GM12878 (cell line): Measurements from ENCODE around the gene TINCR. TPM values are rescaled to one million over a fixed set of nuclear protein-coding genes. Genes with fewer than 3 reads are reported as not detected.

Source experiments
- ATAC-seq: fragments of 200-7000 bp; cut with Tn5 transposase; 3 replicates; pipeline ENCODE4 v1.9.1; 2020; ENCODE audit warnings: mild to moderate bottlenecking, moderate library complexity
- BruUV-seq: library from RNA; stranded (reverse); fragments of 400-500 nt; replicated peaks from 2 replicates; lab custom pipeline; 2021; lab: Mats Ljungman, UMichigan
- CTCF ChIA-PET: fragments of 300-600 bp; sonication (Branson Sonifier 250); formaldehyde crosslinking; extraction: SDS; loops from one replicate; lab custom pipeline; 2021; ENCODE audit warnings: inconsistent platforms; lab: Yijun Ruan, JAX
- POLR2A ChIA-PET: fragments of 350-600 bp; formaldehyde crosslinking; extraction: SDS; loops from one replicate; lab custom pipeline; 2021; ENCODE audit warnings: inconsistent platforms; lab: Charles Lee
- RAD21 ChIA-PET: fragments of 300-600 bp; sonication (Branson Sonifier 250); formaldehyde crosslinking; loops from one replicate; lab custom pipeline; 2023; ENCODE audit warnings: antibody characterized with exemption; ENCODE audit not compliant: unreplicated experiment; lab: Charles Lee
- SMC1A ChIA-PET: fragments of 300-600 bp; sonication (Branson Sonifier 250); formaldehyde crosslinking; loops from one replicate; lab custom pipeline; 2023; ENCODE audit not compliant: unreplicated experiment, uncharacterized antibody; lab: Charles Lee
- DNase-seq: peaks from one replicate; pipeline ENCODE4 v3.0.0-alpha.2; 2011; ENCODE audit warnings: low read depth, low spot score
- FAIRE-seq: peaks from 3 replicates; lab custom pipeline; 2011; peaks lifted over from hg19 to GRCh38; lab: Jason Lieb, UNC
- H2AFZ ChIP-seq: 2 replicates; pipeline ENCODE4 v1.6.0; 2011; ENCODE audit warnings: low read depth, low read length, control low read depth; ENCODE audit not compliant: control insufficient read depth
- H3K27ac ChIP-seq: 2 replicates; pipeline ENCODE4 v1.5.1; 2011; ENCODE audit warnings: control low read depth; ENCODE audit not compliant: control insufficient read depth, insufficient read depth
- H3K27me3 ChIP-seq, 2 experiments: replicated peaks in 1 of 2; 2 replicates each; pipeline versions ENCODE4 v1.6.0 to v1.6.1; 2011; ENCODE audit warnings: low read length in 1 of 2; ENCODE audit not compliant: control insufficient read depth in 2 of 2, insufficient read depth in 2 of 2
- H3K36me3 ChIP-seq, 2 experiments: 2 replicates each; pipeline ENCODE4 v1.5.1; 2011; ENCODE audit warnings: low read length in 1 of 2; ENCODE audit not compliant: control insufficient read depth in 2 of 2, insufficient read depth in 2 of 2
- H3K4me1 ChIP-seq: 2 replicates; pipeline ENCODE4 v1.6.1; 2011; ENCODE audit warnings: mild to moderate bottlenecking, low read length, moderate library complexity, mixed read lengths; ENCODE audit not compliant: control insufficient read depth, insufficient read depth
- H3K4me2 ChIP-seq: 2 replicates; pipeline ENCODE4 v1.6.0; 2011; ENCODE audit warnings: control low read depth; ENCODE audit not compliant: control insufficient read depth, insufficient read depth
- H3K4me3 ChIP-seq: fragments of 200-600 bp; sonication (generic); 2 replicates; pipeline ENCODE4 v1.5.1; 2016
- H3K79me2 ChIP-seq: 2 replicates; pipeline ENCODE4 v1.6.0; 2011; ENCODE audit warnings: low read length; ENCODE audit not compliant: control insufficient read depth, insufficient read depth
- H3K9ac ChIP-seq: 2 replicates; pipeline ENCODE4 v1.8.0; 2011; ENCODE audit warnings: low read length, control low read depth, mixed read lengths; ENCODE audit not compliant: control insufficient read depth, insufficient read depth
- H3K9me3 ChIP-seq: replicated peaks from 3 replicates; pipeline ENCODE4 v1.5.1; 2011; ENCODE audit warnings: mild to moderate bottlenecking, low read length; ENCODE audit not compliant: control insufficient read depth, insufficient read depth
- H4K20me1 ChIP-seq: 2 replicates; pipeline ENCODE4 v1.6.0; 2011; ENCODE audit not compliant: control insufficient read depth, insufficient read depth
- DPF2 ChIP-seq: fragments of 450-650 bp; IDR thresholded peaks from 2 replicates; pipeline ENCODE4 v1.6.1; 2017; ENCODE audit warnings: mild to moderate bottlenecking
- HDGF ChIP-seq: fragments of 450-650 bp; IDR thresholded peaks from 2 replicates; pipeline ENCODE4 v1.6.1; 2016; ENCODE audit warnings: antibody characterized with exemption
- IRF4 ChIP-seq: IDR thresholded peaks from 2 replicates; pipeline ENCODE4 v1.6.1; 2011; ENCODE audit warnings: low read depth, low read length
- LARP7 ChIP-seq: fragments of 450-650 bp; IDR thresholded peaks from 2 replicates; pipeline ENCODE4 v1.6.1; 2017; ENCODE audit warnings: mild to moderate bottlenecking
- MEF2B ChIP-seq: fragments of 450-650 bp; IDR thresholded peaks from 2 replicates; pipeline ENCODE4 v1.6.1; 2018; ENCODE audit warnings: mild to moderate bottlenecking, moderate library complexity; ENCODE audit not compliant: partially characterized antibody, poor library complexity, severe bottlenecking
- NKRF ChIP-seq: fragments of 450-650 bp; conservative IDR thresholded peaks from 2 replicates; pipeline ENCODE4 v1.6.1; 2017; ENCODE audit warnings: mild to moderate bottlenecking, moderate library complexity
- NRF1 ChIP-seq: conservative IDR thresholded peaks from 2 replicates; pipeline ENCODE4 v1.6.1; 2011; ENCODE audit warnings: mild to moderate bottlenecking, low read depth, low read length, improper control_type of control experiment
- PAX8 ChIP-seq: fragments of 450-650 bp; IDR thresholded peaks from 2 replicates; pipeline ENCODE4 v1.6.1; 2017; ENCODE audit warnings: mild to moderate bottlenecking, moderate library complexity
- RB1 ChIP-seq: fragments of 450-650 bp; formaldehyde crosslinking; IDR thresholded peaks from 2 replicates; pipeline ENCODE4 v1.6.1; 2017; ENCODE audit warnings: mild to moderate bottlenecking, borderline replicate concordance
- RUNX3 ChIP-seq: IDR thresholded peaks from 2 replicates; pipeline ENCODE4 v1.6.1; 2012; ENCODE audit warnings: low read length, inconsistent platforms
- SIN3A ChIP-seq: IDR thresholded peaks from 2 replicates; pipeline ENCODE4 v1.6.1; 2012; ENCODE audit warnings: low read depth, low read length, improper control_type of control experiment
- SUPT20H ChIP-seq: IDR thresholded peaks from 2 replicates; pipeline ENCODE4 v1.6.1; 2011; ENCODE audit warnings: low read depth, mild to moderate bottlenecking, low read length, moderate library complexity, borderline replicate concordance; ENCODE audit not compliant: control insufficient read depth
- TARDBP ChIP-seq: IDR thresholded peaks from 2 replicates; pipeline ENCODE4 v1.6.1; 2016; ENCODE audit warnings: borderline replicate concordance
- TCF3 ChIP-seq: IDR thresholded peaks from 2 replicates; pipeline ENCODE4 v1.6.1; 2012; ENCODE audit warnings: low read depth, mild to moderate bottlenecking, low read length, borderline replicate concordance; ENCODE audit not compliant: insufficient read depth
- ZNF217 ChIP-seq: fragments of 450-650 bp; IDR thresholded peaks from 2 replicates; pipeline ENCODE4 v1.6.1; 2017; ENCODE audit warnings: antibody characterized with exemption, mild to moderate bottlenecking
- WGBS: methylation state at CpG from one replicate; pipeline ENCODE4 v1.1.6; 2016; ENCODE audit warnings: low lambda C conversion rate; ENCODE audit not compliant: insufficient replicate concordance, insufficient coverage; ENCODE audit errors: missing lambda C conversion rate; 5-methylcytosine and 5-hydroxymethylcytosine counted together
- in situ Hi-C: fragments of 300-500 bp; cut with MboI; formaldehyde crosslinking; loops from 9 replicates; pipeline ENCODE4 v1.14.3; 2018; ENCODE audit warnings: mixed read lengths
- intact Hi-C: fragments of 100-400 bp; cut with micrococcal nuclease; formaldehyde crosslinking; loops from one replicate; pipeline ENCODE4 v1.14.2; 2022; ENCODE audit not compliant: unreplicated experiment
- polyA plus RNA-seq, 11 experiments: library from polyadenylated mRNA; depleted of rRNA in 4 of 11; unstranded in 6 of 11; stranded (reverse) in 5 of 11; fragments of >200 nt; fragmentation: Nextera tagmentation in 4 of 11; fragmentation: Illumina TruSeq in 1 of 11; extraction: Ambion mirVana in 4 of 11; extraction: Trizol in 1 of 11; gene quantifications; 1 replicate in 1 of 11; 2 replicates in 10 of 11; pipeline versions ENCODE4 v1.2.1 to v1.2.3, GENCODE V29; 2011 to 2016; ENCODE audit warnings: inconsistent platforms in 2 of 11, missing spikeins in 2 of 11, low read depth in 1 of 11
- total RNA-seq, 4 experiments: library from RNA; depleted of rRNA in 3 of 4; stranded (reverse); fragments of >200 nt in 3 of 4; fragmentation: Illumina TruSeq in 1 of 4; extraction: Trizol in 1 of 4; gene quantifications; 2 replicates each; pipeline versions ENCODE4 v1.2.1 to v1.2.3, GENCODE V29; 2013 to 2021
- TF ChIP-seq, protein P1 (sequence below): fragments of 450-650 bp; IDR thresholded peaks from 2 replicates; pipeline ENCODE4 v1.6.1; 2018; ENCODE audit warnings: mild to moderate bottlenecking, low read depth, moderate library complexity; ENCODE audit not compliant: partially characterized antibody
- TF ChIP-seq, protein P2 (sequence below): IDR thresholded peaks from 2 replicates; pipeline ENCODE4 v1.6.1; 2011; ENCODE audit warnings: borderline replicate concordance, low read depth, mild to moderate bottlenecking, moderate library complexity, mixed read lengths, low read length; ENCODE audit not compliant: insufficient read depth; ENCODE audit errors: extremely low read length

The TINCR gene
- total and polyA plus RNA-seq, 10 of the 15 experiments (the other 5 are each of a cell fraction or from before 2014, with no cell fraction given) = 0.02 to 0.36 (median 0.06) TPM; not detected in 3

DNA sequence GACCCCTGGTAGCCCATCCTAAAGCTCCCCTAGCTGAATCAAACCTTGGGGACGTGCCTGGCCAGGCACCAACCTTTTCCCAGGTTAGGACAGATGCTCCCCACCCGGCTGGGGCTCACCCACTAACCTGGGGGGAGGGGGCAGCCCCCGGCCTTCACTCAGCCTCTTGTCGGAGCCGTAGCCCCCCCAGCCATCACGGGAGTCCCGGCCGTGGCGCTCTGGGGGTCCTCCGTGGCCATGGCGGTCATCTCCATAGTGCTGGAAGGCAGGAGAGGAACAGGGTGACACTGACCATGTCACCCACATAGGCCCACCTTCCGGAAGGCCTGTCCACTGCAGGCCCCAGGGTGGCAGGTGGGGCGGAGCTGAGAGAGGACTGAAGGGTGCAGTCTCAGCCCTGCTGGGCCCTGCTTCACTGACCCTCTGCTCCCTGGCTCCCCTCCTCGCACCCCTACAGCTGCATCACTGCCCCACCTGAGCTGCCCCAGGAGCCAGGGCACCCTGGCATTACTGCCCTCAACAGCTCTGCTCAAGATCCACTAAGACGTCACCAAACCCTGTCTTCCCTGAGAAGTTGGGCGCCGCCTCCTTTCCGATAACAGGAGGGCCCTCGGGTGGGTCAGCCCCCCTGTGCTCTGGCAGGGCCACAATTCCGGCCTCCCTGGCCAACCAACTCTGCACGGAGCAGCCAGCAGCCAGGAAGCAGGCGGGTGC is 22.6 kb upstream of the TINCR start:
- WGBS = 95% methylated on average over 22 of the region's 22 CpGs
- in situ Hi-C loops = no loop called here
- no peak for DNase-seq
- SMC1A ChIA-PET = no interaction called here
- no peak for ATAC-seq
- Histone ChIP-seq H3K9ac (no peak overlapping the region), H2AFZ (no peak overlapping the region), H3K27ac (no peak overlapping the region), H3K4me3 (no peak overlapping the region), H3K4me2 (no peak overlapping the region), H3K9me3 (no peaks in the 10 kb centered on the region), H3K27me3 (no peaks in the 10 kb centered on the region), H3K79me2 (no peaks in the 10 kb centered on the region), H3K36me3 (peaks cover 26 to 64% of the 10 kb centered on the region in 2 experiments), H3K4me1 (peaks cover 5% of the 10 kb centered on the region), H4K20me1 (peaks cover 3% of the 10 kb centered on the region; the same call in 1 of the 2 replicates)
- no peak for FAIRE-seq
- intact Hi-C loops = no loop called here
- POLR2A ChIA-PET = no interaction called here
- CTCF ChIA-PET = interaction anchor here (1.1 kb wide), 1 partner anchor 11 kb away, joined by 3 read pairs; no protein-coding TSS in a partner anchor
- RAD21 ChIA-PET = no interaction called here
- BruUV-seq = no TSS peak
- TF ChIP-seq, protein P1, sequence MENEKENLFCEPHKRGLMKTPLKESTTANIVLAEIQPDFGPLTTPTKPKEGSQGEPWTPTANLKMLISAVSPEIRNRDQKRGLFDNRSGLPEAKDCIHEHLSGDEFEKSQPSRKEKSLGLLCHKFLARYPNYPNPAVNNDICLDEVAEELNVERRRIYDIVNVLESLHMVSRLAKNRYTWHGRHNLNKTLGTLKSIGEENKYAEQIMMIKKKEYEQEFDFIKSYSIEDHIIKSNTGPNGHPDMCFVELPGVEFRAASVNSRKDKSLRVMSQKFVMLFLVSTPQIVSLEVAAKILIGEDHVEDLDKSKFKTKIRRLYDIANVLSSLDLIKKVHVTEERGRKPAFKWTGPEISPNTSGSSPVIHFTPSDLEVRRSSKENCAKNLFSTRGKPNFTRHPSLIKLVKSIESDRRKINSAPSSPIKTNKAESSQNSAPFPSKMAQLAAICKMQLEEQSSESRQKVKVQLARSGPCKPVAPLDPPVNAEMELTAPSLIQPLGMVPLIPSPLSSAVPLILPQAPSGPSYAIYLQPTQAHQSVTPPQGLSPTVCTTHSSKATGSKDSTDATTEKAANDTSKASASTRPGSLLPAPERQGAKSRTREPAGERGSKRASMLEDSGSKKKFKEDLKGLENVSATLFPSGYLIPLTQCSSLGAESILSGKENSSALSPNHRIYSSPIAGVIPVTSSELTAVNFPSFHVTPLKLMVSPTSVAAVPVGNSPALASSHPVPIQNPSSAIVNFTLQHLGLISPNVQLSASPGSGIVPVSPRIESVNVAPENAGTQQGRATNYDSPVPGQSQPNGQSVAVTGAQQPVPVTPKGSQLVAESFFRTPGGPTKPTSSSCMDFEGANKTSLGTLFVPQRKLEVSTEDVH = no peak
- TF ChIP-seq IRF4 (no peak), MEF2B (no peak), TCF3 (no peak), DPF2 (no peak), SUPT20H (no peak), HDGF (no peak), RUNX3 (no peak), LARP7 (no peak), TARDBP (no peak), NKRF (no peak), ZNF217 (no peak), PAX8 (no peak), NRF1 (no peak), RB1 (no peak), SIN3A (no peak)
- TF ChIP-seq, protein P2, sequence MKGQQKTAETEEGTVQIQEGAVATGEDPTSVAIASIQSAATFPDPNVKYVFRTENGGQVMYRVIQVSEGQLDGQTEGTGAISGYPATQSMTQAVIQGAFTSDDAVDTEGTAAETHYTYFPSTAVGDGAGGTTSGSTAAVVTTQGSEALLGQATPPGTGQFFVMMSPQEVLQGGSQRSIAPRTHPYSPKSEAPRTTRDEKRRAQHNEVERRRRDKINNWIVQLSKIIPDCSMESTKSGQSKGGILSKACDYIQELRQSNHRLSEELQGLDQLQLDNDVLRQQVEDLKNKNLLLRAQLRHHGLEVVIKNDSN = no peak
